ENCODE measurements around the gene KCNJ2.

The KCNJ2 gene

GRCh38 chr17:70161519-70161918, 7.8 kb upstream of the KCNJ2 start:
- DNase-seq: no peak

GRCh38 chr17:70165383-70165782, 3.9 kb upstream of the KCNJ2 start:
- DNase-seq: no peak

- DNase-seq: no peak
Observed at GRCh38 chr17:70166615-70167014, 2.7 kb upstream of the KCNJ2 start.

- peak; percentile 26 for DNase-seq
Observed at GRCh38 chr17:70168044-70168976, 1.0 kb upstream of the KCNJ2 start.

GRCh38 chr17:70169709-70170597, 621 bp downstream of the KCNJ2 start:
- DNase-seq: peak; percentile 58

GRCh38 chr17:70171159-70171558, 1.8 kb downstream of the KCNJ2 start:
- DNase-seq: peak; percentile 54

- no peak for DNase-seq
Observed at GRCh38 chr17:70172449-70172848, 3.1 kb downstream of the KCNJ2 start.

GRCh38 chr17:70172923-70173322, 3.6 kb downstream of the KCNJ2 start:
- DNase-seq: no peak

- no peak for DNase-seq
Observed at GRCh38 chr17:70173681-70174080, 4.3 kb downstream of the KCNJ2 start.

GRCh38 chr17:70181376-70181775, 12.0 kb downstream of the KCNJ2 start:
- peak; percentile 22 for DNase-seq

GRCh38 chr17:70181866-70182265, 12.5 kb downstream of the KCNJ2 start:
- no peak for DNase-seq

- no peak for DNase-seq
Observed at GRCh38 chr17:70183508-70183907, 14.2 kb downstream of the KCNJ2 start.

- DNase-seq: no peak
Observed at GRCh38 chr17:70184207-70184606, 14.9 kb downstream of the KCNJ2 start.

- no peak for DNase-seq
Observed at GRCh38 chr17:70184770-70185169, 15.4 kb downstream of the KCNJ2 start.

GRCh38 chr17:70185285-70185684, 16.0 kb downstream of the KCNJ2 start:
- DNase-seq: no peak

GRCh38 chr17:70187383-70187782, 18.1 kb downstream of the KCNJ2 start:
- no peak for DNase-seq

- DNase-seq: no peak
Observed at GRCh38 chr17:70190959-70191805, 21.9 kb downstream of the KCNJ2 start.

- no peak for DNase-seq
Observed at GRCh38 chr17:70195091-70195490, 25.8 kb downstream of the KCNJ2 start.

GRCh38 chr17:70201872-70202419, 32.6 kb downstream of the KCNJ2 start:
- no peak for DNase-seq

- DNase-seq: no peak
Observed at GRCh38 chr17:70202840-70203239, 33.5 kb downstream of the KCNJ2 start.

GRCh38 chr17:70204431-70204830, 35.1 kb downstream of the KCNJ2 start:
- DNase-seq: no peak

GRCh38 chr17:70205401-70205800, 36.1 kb downstream of the KCNJ2 start:
- no peak for DNase-seq

All from DMS 273 treated with DMSO at 0.1 percent for 48 hours (cell line).